ENCODE data around the gene OTX2.

The OTX2 gene

GRCh38 chr14:56770512-56770911, 39.8 kb downstream of the OTX2 start:
- TF ChIP-seq FOXM1 (IDR thresholded peaks at IDR 0.05; ENCODE audit: borderline replicate concordance, low read depth) (no peak), ZBTB7A (IDR thresholded peaks at IDR 0.05; ENCODE audit: low read depth) (no peak), EP300 (IDR thresholded peaks at IDR 0.05; ENCODE audit: borderline replicate concordance) (no peak), RAD21 (IDR thresholded peaks at IDR 0.05; ENCODE audit: low read depth) (no peak), TCF12 (IDR thresholded peaks at IDR 0.05; ENCODE audit: low read depth) (no peak), CEBPB (IDR thresholded peaks at IDR 0.05) (no peak), CREB1 (IDR thresholded peaks at IDR 0.05; ENCODE audit: low read depth) (no peak), YY1 (IDR thresholded peaks at IDR 0.05; ENCODE audit: low read depth) (no peak), NFIC (IDR thresholded peaks at IDR 0.05) (no peak), USF1 (IDR thresholded peaks at IDR 0.05) (no peak), MAX (IDR thresholded peaks at IDR 0.05) (no peak), TEAD4 (IDR thresholded peaks at IDR 0.05) (no peak), EGR1 (IDR thresholded peaks at IDR 0.05) (no peak), REST (IDR thresholded peaks at IDR 0.05; ENCODE audit: low read depth) (no peak), TAF1 (IDR thresholded peaks at IDR 0.05; ENCODE audit: low read depth) (no peak)

GRCh38 chr14:56760164-56760914, 49.9 kb downstream of the OTX2 start:
- TF ChIP-seq FOXM1 (IDR thresholded peaks at IDR 0.05; ENCODE audit: borderline replicate concordance, low read depth) (no peak), RAD21 (IDR thresholded peaks at IDR 0.05; ENCODE audit: low read depth) (no peak), EGR1 (IDR thresholded peaks at IDR 0.05) (no peak), TEAD4 (IDR thresholded peaks at IDR 0.05) (no peak), CREB1 (IDR thresholded peaks at IDR 0.05; ENCODE audit: low read depth) (no peak), ZBTB7A (IDR thresholded peaks at IDR 0.05; ENCODE audit: low read depth) (no peak), EP300 (IDR thresholded peaks at IDR 0.05; ENCODE audit: borderline replicate concordance) (no peak), CEBPB (IDR thresholded peaks at IDR 0.05) (no peak), REST (IDR thresholded peaks at IDR 0.05; ENCODE audit: low read depth) (no peak), TCF12 (IDR thresholded peaks at IDR 0.05; ENCODE audit: low read depth) (no peak), YY1 (IDR thresholded peaks at IDR 0.05; ENCODE audit: low read depth) (no peak), TAF1 (IDR thresholded peaks at IDR 0.05; ENCODE audit: low read depth) (no peak), NFIC (IDR thresholded peaks at IDR 0.05) (no peak), MAX (IDR thresholded peaks at IDR 0.05) (no peak), USF1 (IDR thresholded peaks at IDR 0.05) (no peak)

GRCh38 chr14:56759633-56760032, 50.6 kb downstream of the OTX2 start:
- TF ChIP-seq TCF12 (IDR thresholded peaks at IDR 0.05; ENCODE audit: low read depth): no peak
- TF ChIP-seq RAD21 (IDR thresholded peaks at IDR 0.05; ENCODE audit: low read depth): no peak
- no peak for TF ChIP-seq MAX (IDR thresholded peaks at IDR 0.05)
- TF ChIP-seq USF1 (IDR thresholded peaks at IDR 0.05): no peak
- no peak for TF ChIP-seq FOXM1 (IDR thresholded peaks at IDR 0.05; ENCODE audit: borderline replicate concordance, low read depth)
- TF ChIP-seq EGR1 (IDR thresholded peaks at IDR 0.05): no peak
- no peak for TF ChIP-seq CREB1 (IDR thresholded peaks at IDR 0.05; ENCODE audit: low read depth)
- TF ChIP-seq TAF1 (IDR thresholded peaks at IDR 0.05; ENCODE audit: low read depth): no peak
- no peak for TF ChIP-seq ZBTB7A (IDR thresholded peaks at IDR 0.05; ENCODE audit: low read depth)

GRCh38 chr14:56759094-56759493, 51.2 kb downstream of the OTX2 start:
- TF ChIP-seq ZBTB7A (IDR thresholded peaks at IDR 0.05; ENCODE audit: low read depth) (no peak), TCF12 (IDR thresholded peaks at IDR 0.05; ENCODE audit: low read depth) (no peak), RAD21 (IDR thresholded peaks at IDR 0.05; ENCODE audit: low read depth) (no peak), CREB1 (IDR thresholded peaks at IDR 0.05; ENCODE audit: low read depth) (no peak), REST (IDR thresholded peaks at IDR 0.05; ENCODE audit: low read depth) (no peak), YY1 (IDR thresholded peaks at IDR 0.05; ENCODE audit: low read depth) (no peak), EGR1 (IDR thresholded peaks at IDR 0.05) (no peak), TEAD4 (IDR thresholded peaks at IDR 0.05) (no peak)
